Lower lobe of right lung (tissue), 2 donors: ENCODE results near the gene CACNG7. TPM values are rescaled to one million over a fixed set of nuclear protein-coding genes. Genes with fewer than 3 reads are reported as not detected.

ENCODE experiments used
- ATAC-seq, 2 donors: fragments of 200-7000 bp; cut with Tn5 transposase; one replicate each; pipeline ENCODE4 v1.9.1; 2020 to 2022; ENCODE audit warnings: mild to moderate bottlenecking in 2 of 2, moderate library complexity in 2 of 2
- DNase-seq: peaks from one replicate; pipeline ENCODE4 v3.0.0-alpha.2; 2020
- H3K27ac ChIP-seq: fragments of 200-600 bp; one replicate; pipeline ENCODE4 v1.8.0; 2022
- H3K27me3 ChIP-seq: fragments of 200-600 bp; one replicate; pipeline ENCODE4 v1.8.0; 2022; ENCODE audit warnings: low read depth
- H3K36me3 ChIP-seq: fragments of 200-600 bp; one replicate; pipeline ENCODE4 v1.8.0; 2022; ENCODE audit warnings: mild to moderate bottlenecking
- H3K4me1 ChIP-seq: fragments of 200-600 bp; one replicate; pipeline ENCODE4 v1.8.0; 2022
- H3K4me3 ChIP-seq: fragments of 200-600 bp; one replicate; pipeline ENCODE4 v1.8.0; 2022; ENCODE audit warnings: mild to moderate bottlenecking
- H3K9me3 ChIP-seq: fragments of 200-600 bp; one replicate; pipeline ENCODE4 v1.8.0; 2022
- intact Hi-C: fragments of 100-400 bp; cut with DNase I; formaldehyde crosslinking; loops from one replicate; pipeline ENCODE4 v1.11.0; 2022
- total RNA-seq: library from RNA; stranded (reverse); fragmentation: NEBNext Ultra II Directional; extraction: Animal tissue kit (Norgen Biotek cat#: 25700); gene quantifications from one replicate; pipeline ENCODE4 v1.2.1, GENCODE V29; 2021
- TF ChIP-seq, protein P1 (sequence below): fragments of 200-600 bp; IDR thresholded peaks from one replicate; pipeline ENCODE4 v1.8.0; 2022; ENCODE audit warnings: antibody characterized with exemption, mild to moderate bottlenecking
- donor health status: DM: no; HTN: yes; CAD: no; lungs with severe emphysema.

CACNG7 gene
- total RNA-seq, 1 donor from 2014 or later = not detected

DNA sequence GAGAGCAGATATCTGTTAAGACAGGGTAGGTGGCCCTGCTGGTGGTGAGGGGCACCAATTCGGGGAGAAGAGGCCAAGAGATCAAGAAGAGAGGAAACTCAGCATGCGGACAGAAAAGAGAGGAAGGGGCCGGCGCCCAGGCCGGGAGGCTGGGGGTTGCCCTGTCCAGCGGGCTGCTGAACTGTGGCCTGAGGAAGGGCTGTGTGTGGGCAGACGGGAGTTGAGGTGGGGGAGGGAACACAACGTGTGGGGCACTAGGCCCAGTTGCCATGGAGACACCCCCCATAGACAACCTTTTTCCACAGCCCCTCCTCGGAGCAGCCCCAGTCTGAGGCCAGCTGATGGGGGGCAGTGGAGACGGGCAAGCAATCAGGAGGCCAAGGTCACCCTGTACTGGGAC lies 51.1 kb downstream of the CACNG7 start:
- DNase-seq (no peak), ATAC-seq (no peak)
- H3K27ac ChIP-seq = no peak overlapping the region
- TF ChIP-seq, protein P1, sequence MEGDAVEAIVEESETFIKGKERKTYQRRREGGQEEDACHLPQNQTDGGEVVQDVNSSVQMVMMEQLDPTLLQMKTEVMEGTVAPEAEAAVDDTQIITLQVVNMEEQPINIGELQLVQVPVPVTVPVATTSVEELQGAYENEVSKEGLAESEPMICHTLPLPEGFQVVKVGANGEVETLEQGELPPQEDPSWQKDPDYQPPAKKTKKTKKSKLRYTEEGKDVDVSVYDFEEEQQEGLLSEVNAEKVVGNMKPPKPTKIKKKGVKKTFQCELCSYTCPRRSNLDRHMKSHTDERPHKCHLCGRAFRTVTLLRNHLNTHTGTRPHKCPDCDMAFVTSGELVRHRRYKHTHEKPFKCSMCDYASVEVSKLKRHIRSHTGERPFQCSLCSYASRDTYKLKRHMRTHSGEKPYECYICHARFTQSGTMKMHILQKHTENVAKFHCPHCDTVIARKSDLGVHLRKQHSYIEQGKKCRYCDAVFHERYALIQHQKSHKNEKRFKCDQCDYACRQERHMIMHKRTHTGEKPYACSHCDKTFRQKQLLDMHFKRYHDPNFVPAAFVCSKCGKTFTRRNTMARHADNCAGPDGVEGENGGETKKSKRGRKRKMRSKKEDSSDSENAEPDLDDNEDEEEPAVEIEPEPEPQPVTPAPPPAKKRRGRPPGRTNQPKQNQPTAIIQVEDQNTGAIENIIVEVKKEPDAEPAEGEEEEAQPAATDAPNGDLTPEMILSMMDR = no peak
- no peak overlapping the region for H3K4me3 ChIP-seq
- H3K36me3 ChIP-seq = no peaks in the 10 kb centered on the region
- H3K27me3 ChIP-seq = peaks cover 77% of the 10 kb centered on the region
- no peaks in the 10 kb centered on the region for H3K9me3 ChIP-seq
- intact Hi-C loops = no loop called here
- no peaks in the 10 kb centered on the region for H3K4me1 ChIP-seq

DNA sequence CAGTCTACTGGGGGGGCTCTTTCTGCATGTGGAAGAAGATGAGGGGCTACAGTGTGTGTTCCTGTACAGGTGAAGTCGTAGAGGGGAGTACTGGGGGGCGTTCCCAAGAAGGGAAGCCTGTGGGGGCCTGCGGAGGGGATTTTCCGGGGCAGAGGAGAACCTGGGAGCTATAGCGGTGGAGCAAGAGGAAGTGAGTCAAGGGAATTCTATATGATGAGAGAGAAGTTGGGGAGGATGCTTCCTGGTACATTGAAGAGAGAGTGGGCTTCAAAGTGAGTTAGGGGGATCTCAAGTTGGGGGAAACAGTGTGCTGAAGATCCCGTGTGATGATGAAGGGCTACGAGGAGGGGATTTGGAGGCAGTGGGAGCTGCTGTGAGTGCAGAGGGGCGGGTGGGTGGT lies 51.8 kb downstream of the CACNG7 start:
- H3K9me3 ChIP-seq = no peaks in the 10 kb centered on the region
- intact Hi-C loops = no loop called here
- TF ChIP-seq, protein P1 = no peak

DNA sequence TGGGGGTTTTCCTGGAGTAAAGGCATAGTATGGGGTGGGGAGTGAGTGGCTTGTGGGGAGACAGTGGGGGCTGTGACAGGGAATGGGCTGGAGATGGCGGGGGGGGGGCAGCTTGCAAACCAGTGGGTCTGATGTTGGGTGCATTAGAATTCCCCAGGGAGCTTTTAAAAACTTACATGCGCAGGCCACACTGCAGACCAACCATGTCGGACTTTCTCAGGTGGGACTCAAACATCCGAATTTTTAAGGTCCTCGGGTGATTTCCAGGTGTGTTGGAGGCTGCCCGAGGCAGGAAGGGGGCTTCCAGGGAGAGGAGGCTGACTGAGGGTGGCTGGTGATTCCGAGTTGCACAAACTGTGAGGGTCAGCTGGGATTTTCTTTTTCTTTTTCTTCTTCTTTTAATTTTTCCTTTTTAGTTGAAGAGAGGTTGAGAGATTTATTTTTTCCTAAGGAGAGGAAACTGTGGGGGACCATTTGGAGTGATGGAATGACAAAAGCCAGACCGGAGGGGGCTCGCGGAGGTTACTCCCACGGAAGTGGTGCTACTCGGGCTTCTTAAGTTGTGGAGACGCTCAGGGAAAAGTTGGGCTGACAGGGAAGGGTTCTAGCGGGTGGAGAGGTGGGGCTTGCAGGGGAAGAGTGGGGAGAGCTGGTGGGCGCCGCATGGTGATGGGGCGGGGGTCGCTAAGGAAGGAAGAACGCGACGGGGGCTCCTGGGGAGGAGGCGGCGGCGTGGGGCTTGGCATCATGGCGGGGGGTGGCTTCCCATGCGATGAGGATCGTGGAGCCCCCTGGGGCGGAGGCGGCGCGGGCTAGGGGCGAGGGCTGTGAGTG lies 52.7 kb downstream of the CACNG7 start:
- TF ChIP-seq, protein P1 = no peak
- no peak for DNase-seq
- no peak for ATAC-seq

More for the DNA sequence above, 51.8 kb downstream of the CACNG7 start:
- peaks cover 73% of the 10 kb centered on the region for H3K27me3 ChIP-seq
- no peak overlapping the region for H3K27ac ChIP-seq
- H3K4me3 ChIP-seq = no peak overlapping the region
- DNase-seq (no peak), ATAC-seq (no peak)
- H3K36me3 ChIP-seq = no peaks in the 10 kb centered on the region
- no peaks in the 10 kb centered on the region for H3K4me1 ChIP-seq

DNA sequence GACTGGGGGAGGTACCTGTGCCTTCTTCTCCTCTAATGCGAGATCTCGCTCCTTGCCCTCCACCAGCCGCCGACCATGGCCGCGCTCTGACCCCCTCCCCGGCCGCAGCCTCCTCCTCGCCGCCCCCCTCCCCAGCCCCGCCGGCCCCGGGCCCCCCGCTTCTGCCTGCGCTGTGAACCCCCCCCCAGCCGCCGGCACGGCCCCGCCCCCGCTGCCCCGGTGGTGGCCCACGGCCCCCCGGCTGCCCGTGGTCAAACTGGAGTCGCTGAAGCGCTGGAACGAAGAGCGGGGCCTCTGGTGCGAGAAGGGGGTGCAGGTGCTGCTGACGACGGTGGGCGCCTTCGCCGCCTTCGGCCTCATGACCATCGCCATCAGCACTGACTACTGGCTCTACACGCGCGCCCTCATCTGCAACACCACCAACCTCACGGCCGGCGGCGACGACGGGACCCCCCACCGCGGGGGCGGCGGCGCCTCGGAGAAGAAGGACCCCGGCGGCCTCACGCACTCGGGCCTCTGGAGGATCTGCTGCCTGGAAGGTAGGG lies 53.9 kb downstream of the CACNG7 start, which contains the start of gene CACNG8:
CACNG8 (plus strand) TSS at position 51 of the 545 bp plus-strand sequence.
- Histone ChIP-seq H3K4me1 (no peaks in the 10 kb centered on the region), H3K27me3 (peaks cover 61% of the 10 kb centered on the region), H3K27ac (no peak within 1 kb of the TSS), H3K4me3 (no peak within 1 kb of the TSS), H3K36me3 (no peaks in the 10 kb centered on the region), H3K9me3 (no peaks in the 10 kb centered on the region)
- intact Hi-C loops = no loop called here
- TF ChIP-seq, protein P1 = no peak
- no peak for DNase-seq
- ATAC-seq = no peak

More for the DNA sequence above, 52.7 kb downstream of the CACNG7 start:
- peaks cover 71% of the 10 kb centered on the region for H3K27me3 ChIP-seq
- H3K4me1 ChIP-seq = no peaks in the 10 kb centered on the region
- intact Hi-C loops = no loop called here
- H3K9me3 ChIP-seq = no peaks in the 10 kb centered on the region
- no peak overlapping the region for H3K27ac ChIP-seq
- no peak overlapping the region for H3K4me3 ChIP-seq
- H3K36me3 ChIP-seq = no peaks in the 10 kb centered on the region

DNA sequence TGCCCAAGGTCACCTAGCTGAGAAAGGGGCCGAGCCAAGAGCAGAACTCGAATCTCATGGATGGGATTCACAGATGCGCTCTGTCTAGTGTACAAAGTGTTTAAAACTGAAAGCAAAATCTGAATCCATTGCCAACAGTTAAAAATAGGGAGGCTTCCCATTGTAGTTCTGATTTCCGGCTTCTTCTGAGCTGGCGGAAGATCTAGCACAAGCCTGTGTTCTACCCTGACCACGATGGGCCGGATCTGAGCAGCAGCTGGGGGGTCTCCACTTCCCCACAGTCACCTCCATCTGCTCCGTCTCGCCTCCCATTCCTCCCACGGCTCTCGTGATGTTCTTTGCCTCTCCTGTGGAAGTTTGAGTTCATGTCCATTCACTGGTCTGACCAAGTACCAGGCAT lies 56.0 kb downstream of the CACNG7 start:
- no peak for ATAC-seq
- no peak for DNase-seq
- Histone ChIP-seq H3K4me1 (no peaks in the 10 kb centered on the region), H3K9me3 (no peaks in the 10 kb centered on the region), H3K36me3 (no peaks in the 10 kb centered on the region), H3K27ac (no peak overlapping the region), H3K4me3 (peak overlapping the region; percentile 14), H3K27me3 (peaks cover 46% of the 10 kb centered on the region)
- intact Hi-C loops = no loop called here
- TF ChIP-seq, protein P1 = no peak
